NT2/D1 (cell line): ENCODE measurements around the gene PTPRK.

Experiments used
- DNase-seq: peaks from one replicate; pipeline ENCODE4 v3.0.0-alpha.2; 2011; ENCODE audit warnings: low read depth, low spot score
- H3K27me3 ChIP-seq: 2 replicates; pipeline ENCODE4 v1.6.0; 2011; ENCODE audit warnings: mild to moderate bottlenecking; ENCODE audit not compliant: insufficient read length, insufficient read depth
- H3K36me3 ChIP-seq: 2 replicates; pipeline ENCODE4 v1.6.1; 2011; ENCODE audit warnings: mild to moderate bottlenecking, low read length, mixed read lengths; ENCODE audit not compliant: insufficient read depth, insufficient read length
- H3K4me1 ChIP-seq: 2 replicates; pipeline ENCODE4 v1.5.1; 2011; ENCODE audit not compliant: insufficient read depth, insufficient read length
- H3K4me3 ChIP-seq: 2 replicates; pipeline ENCODE4 v1.5.1; 2011; ENCODE audit warnings: low read depth; ENCODE audit not compliant: insufficient read length
- H3K9ac ChIP-seq: 2 replicates; pipeline ENCODE4 v1.6.0; 2011; ENCODE audit warnings: low read depth; ENCODE audit not compliant: insufficient read length
- H3K9me3 ChIP-seq: 2 replicates; pipeline ENCODE4 v1.5.1; 2011; ENCODE audit warnings: mild to moderate bottlenecking, low read length; ENCODE audit not compliant: insufficient read depth
- SUZ12 ChIP-seq: IDR thresholded peaks from 2 replicates; pipeline ENCODE4 v1.6.1; 2011; ENCODE audit not compliant: insufficient read length, insufficient read depth; ENCODE audit errors: extremely low read depth
- YY1 ChIP-seq: IDR thresholded peaks from 2 replicates; pipeline ENCODE4 v1.6.1; 2011; ENCODE audit not compliant: insufficient read length, insufficient read depth
- ZNF274 ChIP-seq: IDR thresholded peaks from 2 replicates; pipeline ENCODE4 v1.6.1; 2011; ENCODE audit warnings: mild to moderate bottlenecking, low read depth, low read length

The PTPRK gene

DNA sequence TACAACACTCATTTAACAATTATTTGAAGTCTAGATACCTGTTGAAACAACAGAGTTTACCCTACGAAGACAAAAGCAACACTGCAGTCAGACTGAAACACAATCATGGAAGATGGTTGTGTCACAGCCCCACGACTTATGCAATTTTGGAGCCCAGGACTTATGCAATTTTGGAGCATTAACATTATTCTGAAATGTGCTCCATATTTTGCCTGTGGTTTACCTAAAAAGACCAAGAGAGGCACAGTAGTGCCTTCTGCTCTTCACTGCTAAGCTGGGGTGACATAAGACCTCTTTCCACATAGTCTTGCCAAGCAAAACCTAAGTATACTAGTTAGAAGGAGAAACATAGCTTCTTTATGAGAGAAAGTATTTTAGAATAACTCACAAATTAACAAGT, 216.5 kb downstream of the PTPRK start:
- no peaks in the 10 kb centered on the region for H3K9me3 ChIP-seq
- no peaks in the 10 kb centered on the region for H3K4me1 ChIP-seq
- H3K27me3 ChIP-seq, result no peaks in the 10 kb centered on the region
- no peaks in the 10 kb centered on the region for H3K36me3 ChIP-seq
- DNase-seq, result no peak
- TF ChIP-seq YY1 (no peak), SUZ12 (no peak), ZNF274 (no peak)
- no peak overlapping the region for H3K9ac ChIP-seq
- no peak overlapping the region for H3K4me3 ChIP-seq

DNA sequence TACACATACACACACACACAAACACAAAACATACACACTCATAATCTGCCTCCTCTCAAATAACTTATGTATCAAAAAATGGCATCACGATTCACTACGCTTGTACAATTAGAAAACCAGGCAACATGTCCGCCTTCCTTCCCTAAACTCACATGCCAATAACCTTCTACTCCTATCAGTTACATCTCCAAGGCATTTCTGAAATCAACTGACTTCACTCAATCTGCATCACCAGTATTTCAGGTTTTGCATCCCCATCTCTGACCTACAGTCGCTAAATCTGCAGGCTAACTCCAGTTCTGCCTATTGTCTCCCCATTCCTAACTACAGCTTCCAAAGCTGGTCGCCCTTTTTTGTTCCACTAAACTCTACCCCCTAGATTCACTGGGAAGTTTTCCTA, 217.5 kb downstream of the PTPRK start:
- DNase-seq, result no peak
- Histone ChIP-seq H3K9me3 (no peaks in the 10 kb centered on the region), H3K4me1 (no peaks in the 10 kb centered on the region), H3K9ac (no peak overlapping the region), H3K36me3 (no peaks in the 10 kb centered on the region), H3K4me3 (no peak overlapping the region), H3K27me3 (no peaks in the 10 kb centered on the region)
- no peak for TF ChIP-seq ZNF274
- TF ChIP-seq SUZ12, result no peak
- no peak for TF ChIP-seq YY1

DNA sequence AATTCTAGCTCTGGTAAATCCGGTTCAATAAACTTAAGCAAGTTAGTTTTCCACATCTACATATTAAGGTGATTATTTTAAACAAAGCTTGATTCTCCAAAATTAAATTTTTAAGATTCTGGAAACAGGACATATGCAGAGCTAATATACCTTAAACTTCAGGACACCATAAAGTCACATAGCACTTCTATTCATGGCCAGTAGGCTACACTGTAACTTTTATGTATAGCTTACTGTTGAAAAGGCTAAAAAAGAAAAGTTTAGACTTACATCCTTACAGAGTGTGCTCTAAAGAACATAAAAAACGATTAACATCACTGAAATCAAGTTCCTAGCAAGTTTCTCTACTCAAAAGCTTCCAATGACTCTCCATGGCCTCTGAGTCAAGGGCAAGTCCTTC, 224.7 kb downstream of the PTPRK start:
- H3K36me3 ChIP-seq, result no peaks in the 10 kb centered on the region
- no peak for DNase-seq
- no peaks in the 10 kb centered on the region for H3K4me1 ChIP-seq
- H3K27me3 ChIP-seq, result no peaks in the 10 kb centered on the region
- no peak overlapping the region for H3K4me3 ChIP-seq
- H3K9me3 ChIP-seq, result no peaks in the 10 kb centered on the region
- no peak for TF ChIP-seq YY1
- no peak for TF ChIP-seq SUZ12
- TF ChIP-seq ZNF274, result no peak
- H3K9ac ChIP-seq, result no peak overlapping the region

DNA sequence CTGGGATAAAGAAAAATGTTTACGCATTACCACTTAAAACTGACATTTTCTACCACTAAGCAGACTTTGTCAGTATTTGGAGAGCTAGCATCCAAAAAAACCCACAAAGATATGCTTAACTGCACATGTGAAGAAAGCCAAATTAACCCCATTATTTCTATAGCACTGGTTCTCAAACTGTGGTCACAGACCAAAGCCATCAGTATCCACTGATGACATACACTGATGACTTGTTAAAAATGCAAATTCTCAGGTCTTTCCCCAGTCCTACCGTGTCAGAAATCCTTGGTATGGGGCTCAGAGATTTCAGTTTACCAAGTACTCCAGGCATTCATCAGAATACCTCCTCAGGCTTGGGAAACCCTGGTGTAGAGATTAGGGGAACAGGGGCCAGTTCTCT, 230.2 kb downstream of the PTPRK start:
- no peaks in the 10 kb centered on the region for H3K36me3 ChIP-seq
- H3K9me3 ChIP-seq, result no peaks in the 10 kb centered on the region
- no peak overlapping the region for H3K9ac ChIP-seq
- TF ChIP-seq YY1, result no peak
- no peak for TF ChIP-seq ZNF274
- TF ChIP-seq SUZ12, result no peak
- no peaks in the 10 kb centered on the region for H3K4me1 ChIP-seq
- no peaks in the 10 kb centered on the region for H3K27me3 ChIP-seq
- H3K4me3 ChIP-seq, result no peak overlapping the region
- no peak for DNase-seq

DNA sequence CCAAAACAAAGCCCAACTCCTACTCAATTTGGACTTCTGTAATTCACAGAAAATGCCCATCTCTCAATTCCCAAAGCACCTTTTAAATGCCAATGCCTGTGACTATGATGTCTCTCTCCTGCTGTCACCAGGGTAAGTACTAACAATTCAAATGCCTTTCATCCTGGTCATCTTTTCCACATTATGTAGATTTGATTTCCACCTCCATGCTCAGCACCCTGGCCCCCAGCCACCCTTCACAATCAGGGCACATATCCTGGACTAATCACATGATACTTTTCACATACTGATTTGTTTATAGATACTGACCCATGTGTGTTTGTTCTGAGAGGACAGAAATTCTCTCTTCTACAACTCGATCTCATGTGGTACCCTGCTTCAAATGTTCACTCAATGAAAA, 236.3 kb downstream of the PTPRK start:
- Histone ChIP-seq H3K4me1 (no peaks in the 10 kb centered on the region), H3K36me3 (no peaks in the 10 kb centered on the region), H3K9ac (no peak overlapping the region), H3K9me3 (no peaks in the 10 kb centered on the region), H3K27me3 (no peaks in the 10 kb centered on the region), H3K4me3 (no peak overlapping the region)
- no peak for DNase-seq
- TF ChIP-seq ZNF274 (no peak), SUZ12 (no peak), YY1 (no peak)

DNA sequence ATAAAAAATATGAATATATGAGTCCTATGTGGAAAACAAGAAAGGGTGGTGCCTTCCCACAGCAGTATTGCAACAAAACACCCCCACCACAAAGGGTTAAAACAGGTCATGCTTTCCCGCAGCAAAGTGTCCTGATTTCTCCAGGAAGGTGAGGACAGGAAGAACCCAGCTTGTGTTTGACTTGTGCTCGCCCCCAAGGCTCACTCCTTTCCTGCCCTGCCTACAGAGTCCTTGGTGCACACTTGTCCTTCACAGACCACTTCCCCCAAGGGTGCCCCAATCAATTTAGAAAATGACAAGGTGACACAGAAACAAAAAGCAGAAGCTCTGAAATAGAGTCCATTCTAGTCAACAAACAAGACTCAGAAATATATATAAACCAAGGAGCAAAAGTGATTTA, 237.4 kb downstream of the PTPRK start:
- H3K36me3 ChIP-seq, result no peaks in the 10 kb centered on the region
- H3K4me3 ChIP-seq, result no peak overlapping the region
- no peaks in the 10 kb centered on the region for H3K27me3 ChIP-seq
- TF ChIP-seq YY1 (no peak), SUZ12 (no peak)
- H3K4me1 ChIP-seq, result no peaks in the 10 kb centered on the region
- no peaks in the 10 kb centered on the region for H3K9me3 ChIP-seq
- no peak for DNase-seq
- H3K9ac ChIP-seq, result no peak overlapping the region

DNA sequence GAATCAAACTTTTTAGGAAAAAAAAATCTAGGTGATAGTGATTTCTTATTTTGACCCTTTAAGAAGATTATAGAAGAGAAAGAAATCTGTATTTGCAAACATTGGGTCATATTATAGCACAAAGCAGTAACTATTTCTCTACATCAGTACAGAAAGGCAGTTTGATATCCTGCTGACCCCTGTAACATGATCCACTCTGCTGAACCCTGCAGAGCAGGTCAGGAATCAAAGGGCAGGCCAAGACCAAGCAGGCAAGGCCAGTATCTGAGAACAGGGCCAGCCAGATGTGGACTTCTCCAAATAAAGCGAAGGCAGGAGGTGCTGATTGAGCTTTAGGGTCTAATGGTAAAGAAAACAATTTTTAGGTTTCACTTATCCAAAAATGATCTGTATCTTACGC, 239.4 kb downstream of the PTPRK start:
- Histone ChIP-seq H3K9ac (no peak overlapping the region), H3K27me3 (no peaks in the 10 kb centered on the region), H3K4me3 (no peak overlapping the region), H3K4me1 (no peaks in the 10 kb centered on the region), H3K9me3 (no peaks in the 10 kb centered on the region), H3K36me3 (no peaks in the 10 kb centered on the region)
- no peak for TF ChIP-seq YY1
- TF ChIP-seq ZNF274, result no peak
- no peak for TF ChIP-seq SUZ12
- DNase-seq, result no peak

DNA sequence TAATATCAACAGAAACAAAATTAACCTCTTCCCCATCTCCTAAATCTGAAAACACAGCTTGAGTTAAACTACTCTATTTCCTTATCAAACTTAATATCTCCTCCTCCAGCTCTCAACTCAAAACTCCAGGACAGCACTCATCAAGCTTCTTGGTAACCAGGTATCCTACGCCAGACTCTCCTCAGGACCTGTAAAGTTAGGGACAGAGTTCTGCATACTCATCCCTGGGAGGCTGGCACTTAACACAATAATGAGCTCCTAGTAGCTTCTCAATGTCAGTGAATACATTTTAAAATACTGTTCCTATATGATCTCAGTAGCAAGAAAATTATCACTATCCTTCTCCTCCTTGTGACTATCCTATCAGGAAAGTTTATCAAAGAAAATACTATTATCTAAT, 240.3 kb downstream of the PTPRK start:
- no peak for DNase-seq
- Histone ChIP-seq H3K4me3 (no peak overlapping the region), H3K4me1 (no peaks in the 10 kb centered on the region), H3K9me3 (no peaks in the 10 kb centered on the region), H3K27me3 (no peaks in the 10 kb centered on the region), H3K9ac (no peak overlapping the region), H3K36me3 (no peaks in the 10 kb centered on the region)
- TF ChIP-seq SUZ12, result no peak
